ENCODE results near the gene SORT1. TPM values are rescaled to one million over a fixed set of nuclear protein-coding genes. Genes with fewer than 3 reads are reported as not detected.

Gene SORT1
- polyA plus RNA-seq, 1 donor from 2014 or later = 33.3 TPM

GRCh38 chr1:109396871-109397580, 692 bp downstream of the SORT1 start:
- H3K9ac ChIP-seq (ENCODE audit: low read length) = peak overlapping the region; percentile 67

GRCh38 chr1:109396513-109396839, 1.2 kb downstream of the SORT1 start:
- Histone ChIP-seq H3K79me2 (replicated peaks; ENCODE audit: insufficient read depth, low read length) (peaks cover 44% of the 10 kb centered on the region), H2AFZ (ENCODE audit: low read depth, low read length) (no peak overlapping the region), H3K27me3 (ENCODE audit: insufficient read depth, low read depth, low read length) (no peaks in the 10 kb centered on the region), H3K4me3 (ENCODE audit: low read length) (peak overlapping the region; percentile 81), H3K9ac (ENCODE audit: low read length) (peak overlapping the region; percentile 67), H3K9me2 (ENCODE audit: insufficient read depth, low read length) (no peaks in the 10 kb centered on the region), H3K36me3 (ENCODE audit: insufficient read depth, low read length) (peaks cover 4% of the 10 kb centered on the region), H4K20me1 (ENCODE audit: insufficient read depth) (peaks cover 3% of the 10 kb centered on the region), H3F3A (ENCODE audit: insufficient read depth, low read length, poor library complexity, severe bottlenecking) (no peaks in the 10 kb centered on the region), H3K27ac (ENCODE audit: low read length) (no peak overlapping the region), H3K9me3 (ENCODE audit: low read length) (no peaks in the 10 kb centered on the region), H3K4me2 (ENCODE audit: low read length) (peak overlapping the region; percentile 96)
- TF ChIP-seq SMC3 (conservative IDR thresholded peaks at IDR 0.05; ENCODE audit: poor library complexity) (no peak), POLR2AphosphoS5 (IDR thresholded peaks at IDR 0.05) (no peak), REST (IDR thresholded peaks at IDR 0.05; ENCODE audit: borderline replicate concordance) (no peak), TAF1 (IDR thresholded peaks at IDR 0.05; ENCODE audit: low read depth) (no peak), EP300 (conservative IDR thresholded peaks at IDR 0.05; ENCODE audit: poor library complexity, severe bottlenecking) (no peak), MXI1 (conservative IDR thresholded peaks at IDR 0.05; ENCODE audit: poor library complexity, severe bottlenecking) (no peak), EZH2 (IDR thresholded peaks at IDR 0.05; ENCODE audit: borderline replicate concordance, insufficient read depth, low read length, poor library complexity, severe bottlenecking) (no peak), RAD21 (conservative IDR thresholded peaks at IDR 0.05) (no peak)

More at GRCh38 chr1:109396871-109397580, 692 bp downstream of the SORT1 start:
- Histone ChIP-seq H3K79me2 (replicated peaks; ENCODE audit: insufficient read depth, low read length) (peaks cover 39% of the 10 kb centered on the region), H3K4me3 (ENCODE audit: low read length) (peak overlapping the region; percentile 81), H3K4me2 (ENCODE audit: low read length) (peak overlapping the region; percentile 96), H2AFZ (ENCODE audit: low read depth, low read length) (no peak overlapping the region), H4K20me1 (ENCODE audit: insufficient read depth) (peaks cover 3% of the 10 kb centered on the region), H3K27ac (ENCODE audit: low read length) (no peak overlapping the region), H3K36me3 (ENCODE audit: insufficient read depth, low read length) (peaks cover 4% of the 10 kb centered on the region), H3K9me2 (ENCODE audit: insufficient read depth, low read length) (no peaks in the 10 kb centered on the region), H3K27me3 (ENCODE audit: insufficient read depth, low read depth, low read length) (no peaks in the 10 kb centered on the region), H3K9me3 (ENCODE audit: low read length) (no peaks in the 10 kb centered on the region), H3F3A (ENCODE audit: insufficient read depth, low read length, poor library complexity, severe bottlenecking) (no peaks in the 10 kb centered on the region)
- TF ChIP-seq TAF1 (IDR thresholded peaks at IDR 0.05; ENCODE audit: low read depth) (no peak), CTCF (IDR thresholded peaks at IDR 0.05; ENCODE audit: poor library complexity, severe bottlenecking) (no peak), RAD21 (conservative IDR thresholded peaks at IDR 0.05) (no peak), EP300 (conservative IDR thresholded peaks at IDR 0.05; ENCODE audit: poor library complexity, severe bottlenecking) (no peak), EZH2 (IDR thresholded peaks at IDR 0.05; ENCODE audit: borderline replicate concordance, insufficient read depth, low read length, poor library complexity, severe bottlenecking) (no peak), MXI1 (conservative IDR thresholded peaks at IDR 0.05; ENCODE audit: poor library complexity, severe bottlenecking) (no peak), SMC3 (conservative IDR thresholded peaks at IDR 0.05; ENCODE audit: poor library complexity) (no peak), REST (IDR thresholded peaks at IDR 0.05; ENCODE audit: borderline replicate concordance) (no peak), POLR2AphosphoS5 (IDR thresholded peaks at IDR 0.05) (no peak)
